NB4 (cell line): Measurements from ENCODE around the gene ATP10A.

Experiments
- DNase-seq: peaks from one replicate; pipeline ENCODE4 v3.0.0; 2010; ENCODE audit warnings: low read depth
- H3K4me3 ChIP-seq: one replicate; pipeline ENCODE4 v1.5.1; 2011; ENCODE audit warnings: mild to moderate bottlenecking, low read depth, low read length, moderate library complexity
- MYC ChIP-seq: IDR thresholded peaks from 2 replicates; pipeline ENCODE4 v1.6.1; 2011; ENCODE audit warnings: low read depth, low read length
- POLR2A ChIP-seq: IDR thresholded peaks from 2 replicates; pipeline ENCODE4 v1.6.1; 2011; ENCODE audit warnings: mild to moderate bottlenecking; ENCODE audit not compliant: insufficient read length; ENCODE audit errors: extremely low read depth
- TF ChIP-seq, protein P1 (sequence below): IDR thresholded peaks from one replicate; pipeline ENCODE4 v1.5.1; 2012; ENCODE audit warnings: low read depth, low read length
- TF ChIP-seq, protein P2 (sequence below): IDR thresholded peaks from 2 replicates; pipeline ENCODE4 v1.6.1; 2011; ENCODE audit warnings: low read depth, low read length

ATP10A gene

DNA sequence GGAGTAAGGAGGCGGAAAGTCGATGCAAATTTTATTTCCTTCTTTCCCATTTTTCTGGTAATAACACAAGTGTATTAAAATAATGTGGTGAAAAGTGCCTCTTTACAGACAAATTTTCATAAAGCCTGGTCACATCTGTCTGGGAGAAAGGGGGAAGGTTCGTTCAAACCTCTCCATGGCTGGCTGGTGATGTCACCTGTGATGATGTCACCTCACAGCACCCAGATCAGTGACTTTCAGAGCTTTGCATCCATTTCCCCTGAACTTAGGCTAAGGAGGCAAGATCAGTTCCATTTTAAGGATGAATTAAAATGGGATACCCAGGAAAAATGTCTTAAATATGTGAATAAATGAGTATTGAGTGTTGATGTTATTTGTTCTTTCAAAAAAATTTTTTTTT, 34.1 kb downstream of the ATP10A start:
- TF ChIP-seq MYC (no peak), POLR2A (no peak)
- TF ChIP-seq, protein P1, sequence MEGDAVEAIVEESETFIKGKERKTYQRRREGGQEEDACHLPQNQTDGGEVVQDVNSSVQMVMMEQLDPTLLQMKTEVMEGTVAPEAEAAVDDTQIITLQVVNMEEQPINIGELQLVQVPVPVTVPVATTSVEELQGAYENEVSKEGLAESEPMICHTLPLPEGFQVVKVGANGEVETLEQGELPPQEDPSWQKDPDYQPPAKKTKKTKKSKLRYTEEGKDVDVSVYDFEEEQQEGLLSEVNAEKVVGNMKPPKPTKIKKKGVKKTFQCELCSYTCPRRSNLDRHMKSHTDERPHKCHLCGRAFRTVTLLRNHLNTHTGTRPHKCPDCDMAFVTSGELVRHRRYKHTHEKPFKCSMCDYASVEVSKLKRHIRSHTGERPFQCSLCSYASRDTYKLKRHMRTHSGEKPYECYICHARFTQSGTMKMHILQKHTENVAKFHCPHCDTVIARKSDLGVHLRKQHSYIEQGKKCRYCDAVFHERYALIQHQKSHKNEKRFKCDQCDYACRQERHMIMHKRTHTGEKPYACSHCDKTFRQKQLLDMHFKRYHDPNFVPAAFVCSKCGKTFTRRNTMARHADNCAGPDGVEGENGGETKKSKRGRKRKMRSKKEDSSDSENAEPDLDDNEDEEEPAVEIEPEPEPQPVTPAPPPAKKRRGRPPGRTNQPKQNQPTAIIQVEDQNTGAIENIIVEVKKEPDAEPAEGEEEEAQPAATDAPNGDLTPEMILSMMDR, result no peak
- TF ChIP-seq, protein P2, sequence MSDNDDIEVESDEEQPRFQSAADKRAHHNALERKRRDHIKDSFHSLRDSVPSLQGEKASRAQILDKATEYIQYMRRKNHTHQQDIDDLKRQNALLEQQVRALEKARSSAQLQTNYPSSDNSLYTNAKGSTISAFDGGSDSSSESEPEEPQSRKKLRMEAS, result no peak
- no peak for DNase-seq
- no peak overlapping the region for H3K4me3 ChIP-seq

DNA sequence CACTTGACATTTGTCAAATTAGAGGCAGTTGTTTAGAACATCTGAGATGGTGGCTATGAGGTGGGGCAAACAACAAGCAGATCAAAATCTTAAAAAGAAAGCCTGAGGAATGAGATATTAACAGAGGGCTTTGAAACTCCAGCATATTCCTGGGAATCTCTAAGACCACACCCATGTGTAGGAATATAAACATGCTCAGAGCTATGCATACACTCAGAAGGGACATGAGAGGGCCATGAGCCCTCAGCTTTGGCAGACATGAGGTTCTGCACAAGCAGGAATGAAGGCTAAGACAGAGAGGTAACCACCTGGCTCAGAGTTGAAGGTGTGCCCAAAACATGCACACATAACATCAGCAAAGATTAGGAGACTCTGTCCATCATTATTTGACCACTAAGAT, 37.9 kb downstream of the ATP10A start:
- TF ChIP-seq, protein P2, result no peak
- TF ChIP-seq, protein P1, result no peak
- H3K4me3 ChIP-seq, result no peak overlapping the region
- no peak for DNase-seq

DNA sequence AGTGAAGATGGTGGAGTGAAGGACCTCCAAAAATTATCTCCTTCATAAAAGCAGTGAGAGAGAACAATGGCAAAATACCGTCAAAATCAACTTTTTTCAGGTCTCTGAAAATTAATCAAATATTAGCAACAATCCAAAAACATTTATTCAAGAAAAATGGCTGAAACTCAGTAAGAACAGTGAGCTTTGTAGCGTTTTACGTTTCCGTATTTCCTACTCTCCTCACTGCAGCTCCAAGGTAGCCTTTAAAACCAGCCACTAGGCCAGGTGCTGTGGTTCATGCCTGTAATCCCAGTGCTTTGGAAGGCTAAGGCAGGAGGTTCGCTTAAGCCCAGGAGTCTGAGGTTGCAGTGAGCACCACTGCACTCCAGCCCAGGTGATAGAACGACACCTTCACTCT, 38.5 kb downstream of the ATP10A start:
- TF ChIP-seq, protein P1, result no peak
- TF ChIP-seq, protein P2, result no peak
- TF ChIP-seq POLR2A, result no peak
- TF ChIP-seq MYC, result no peak
- no peak for DNase-seq

DNA sequence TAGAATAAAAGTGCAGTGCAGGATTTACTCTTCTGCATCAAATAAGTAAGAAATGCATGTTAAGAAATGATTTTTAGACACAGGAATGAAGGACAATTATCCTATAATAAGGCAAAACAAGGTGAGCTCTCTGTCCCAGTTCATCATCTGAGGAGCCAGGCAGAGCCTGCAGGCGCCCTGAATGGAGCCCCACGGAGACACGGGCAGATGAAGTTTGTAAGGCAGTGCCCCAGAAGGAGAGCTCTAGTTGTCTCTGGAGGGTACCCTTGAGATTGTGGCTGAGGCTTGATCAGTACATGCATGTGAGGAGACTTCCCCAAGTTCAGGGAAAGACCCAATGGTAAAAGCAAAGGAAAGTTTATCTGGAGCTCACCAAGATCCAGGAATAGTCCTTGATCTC, 50.3 kb downstream of the ATP10A start:
- no peak for TF ChIP-seq POLR2A
- TF ChIP-seq, protein P2, result no peak
- TF ChIP-seq, protein P1, result no peak
- TF ChIP-seq MYC, result no peak
- DNase-seq, result no peak
- H3K4me3 ChIP-seq, result no peak overlapping the region

More for the DNA sequence above, 38.5 kb downstream of the ATP10A start:
- H3K4me3 ChIP-seq, result no peak overlapping the region

DNA sequence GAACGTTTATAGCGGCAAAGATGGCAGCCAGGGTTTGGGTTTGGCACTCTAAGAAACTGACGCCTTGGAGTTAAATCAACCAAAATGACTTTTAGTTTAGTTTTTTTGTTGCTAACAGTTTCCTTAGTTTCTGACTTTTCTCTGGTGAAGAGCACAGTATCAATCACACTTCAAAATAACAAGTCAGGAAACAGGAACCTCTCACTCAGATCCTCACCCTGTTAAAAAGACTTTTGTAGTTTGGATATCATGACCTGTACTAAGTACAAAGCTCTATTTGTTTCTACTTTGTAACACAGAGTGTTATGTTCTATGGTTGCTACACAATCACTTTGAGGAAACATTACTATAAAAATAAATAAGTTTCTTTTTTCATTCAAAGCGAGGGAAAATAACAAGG, 51.1 kb downstream of the ATP10A start:
- TF ChIP-seq, protein P2, result no peak
- no peak for TF ChIP-seq MYC
- TF ChIP-seq, protein P1, result no peak
- TF ChIP-seq POLR2A, result no peak
- DNase-seq, result no peak

DNA sequence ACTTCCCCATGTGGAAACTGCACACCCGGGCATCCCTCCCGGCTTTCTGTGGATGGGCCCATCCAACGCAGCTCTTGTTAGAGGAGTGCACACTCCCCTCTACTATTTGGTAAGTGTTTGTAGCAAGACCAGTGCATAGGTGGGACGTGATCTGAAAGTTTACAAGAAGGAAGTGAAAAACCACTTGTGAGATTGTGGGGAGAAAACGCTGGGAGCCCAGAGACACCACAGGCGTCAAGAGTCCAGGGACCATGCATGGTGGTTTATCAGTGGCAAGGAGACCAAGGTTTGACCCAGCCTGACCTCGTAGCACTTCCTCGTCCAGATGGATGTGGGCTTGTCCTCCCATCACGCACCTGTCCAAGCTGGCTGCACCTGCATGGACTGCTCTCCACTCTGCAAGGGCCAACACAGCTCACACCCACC, 51.6 kb downstream of the ATP10A start:
- TF ChIP-seq, protein P2, result no peak
- TF ChIP-seq, protein P1, result no peak
- TF ChIP-seq POLR2A (no peak), MYC (no peak)
- peak; percentile 14 for DNase-seq

More for the DNA sequence above, 51.1 kb downstream of the ATP10A start:
- H3K4me3 ChIP-seq, result no peak overlapping the region

More for the DNA sequence above, 51.6 kb downstream of the ATP10A start:
- no peak overlapping the region for H3K4me3 ChIP-seq
